Astrocyte of the cerebellum (primary cell): Measurements from ENCODE around the gene FARS2.

Experiments used
- DNase-seq: peaks from one replicate; pipeline ENCODE4 v3.0.0-alpha.2; 2011; ENCODE audit warnings: low read depth
- H3K4me3 ChIP-seq: 2 replicates; pipeline ENCODE4 v1.5.1; 2011; ENCODE audit warnings: mild to moderate bottlenecking, low read depth, low read length, moderate library complexity
- in situ Hi-C: cut with HindIII; loops from 2 replicates; pipeline ENCODE4 v1.10.0; 2017; ENCODE audit warnings: low sequenced_read_pairs
- TF ChIP-seq, protein P1 (sequence below): IDR thresholded peaks from 2 replicates; pipeline ENCODE4 v1.5.1; 2012; ENCODE audit warnings: low read length, low read depth, moderate library complexity, mild to moderate bottlenecking; ENCODE audit errors: missing control alignments

Gene FARS2

DNA sequence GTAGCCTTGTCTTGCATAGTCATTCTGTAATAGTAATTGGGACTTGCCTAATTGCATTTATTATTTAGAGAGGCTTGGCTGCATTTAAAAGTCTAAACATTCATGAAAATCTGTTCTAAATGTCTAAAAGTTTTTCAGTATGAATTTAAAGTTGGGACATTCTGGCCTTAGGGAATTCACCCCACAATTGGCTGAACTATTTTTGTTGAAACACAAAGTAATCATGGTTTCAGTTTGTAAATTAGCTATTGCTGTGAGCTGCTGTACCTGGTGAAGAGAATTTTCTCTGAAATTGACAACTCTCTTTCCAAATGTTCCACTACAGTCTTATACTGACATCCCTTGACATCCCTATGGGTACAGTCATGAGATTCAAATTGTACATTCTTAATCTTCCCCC is 253.0 kb downstream of the FARS2 start:
- TF ChIP-seq, protein P1, sequence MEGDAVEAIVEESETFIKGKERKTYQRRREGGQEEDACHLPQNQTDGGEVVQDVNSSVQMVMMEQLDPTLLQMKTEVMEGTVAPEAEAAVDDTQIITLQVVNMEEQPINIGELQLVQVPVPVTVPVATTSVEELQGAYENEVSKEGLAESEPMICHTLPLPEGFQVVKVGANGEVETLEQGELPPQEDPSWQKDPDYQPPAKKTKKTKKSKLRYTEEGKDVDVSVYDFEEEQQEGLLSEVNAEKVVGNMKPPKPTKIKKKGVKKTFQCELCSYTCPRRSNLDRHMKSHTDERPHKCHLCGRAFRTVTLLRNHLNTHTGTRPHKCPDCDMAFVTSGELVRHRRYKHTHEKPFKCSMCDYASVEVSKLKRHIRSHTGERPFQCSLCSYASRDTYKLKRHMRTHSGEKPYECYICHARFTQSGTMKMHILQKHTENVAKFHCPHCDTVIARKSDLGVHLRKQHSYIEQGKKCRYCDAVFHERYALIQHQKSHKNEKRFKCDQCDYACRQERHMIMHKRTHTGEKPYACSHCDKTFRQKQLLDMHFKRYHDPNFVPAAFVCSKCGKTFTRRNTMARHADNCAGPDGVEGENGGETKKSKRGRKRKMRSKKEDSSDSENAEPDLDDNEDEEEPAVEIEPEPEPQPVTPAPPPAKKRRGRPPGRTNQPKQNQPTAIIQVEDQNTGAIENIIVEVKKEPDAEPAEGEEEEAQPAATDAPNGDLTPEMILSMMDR: no peak
- DNase-seq: no peak
- in situ Hi-C loops: no loop called here
- H3K4me3 ChIP-seq: no peak overlapping the region

DNA sequence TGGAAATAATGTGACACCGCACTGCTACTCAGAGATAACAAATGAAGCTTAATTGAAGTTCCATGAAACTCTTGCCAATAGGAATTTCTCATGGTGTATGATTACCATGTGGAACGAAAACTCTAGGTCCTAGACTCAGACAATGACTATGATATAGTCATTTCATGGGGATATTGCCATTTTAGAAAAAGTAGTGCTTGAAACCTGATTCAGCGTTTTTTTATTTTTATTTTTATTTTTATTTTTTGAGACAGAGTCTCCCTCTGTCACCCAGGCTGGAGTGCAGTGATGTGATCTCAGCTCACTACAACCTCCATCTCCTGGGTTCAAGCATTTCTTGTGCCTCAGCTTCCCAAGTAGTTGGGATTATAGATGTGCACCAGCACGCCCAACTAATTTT is 253.9 kb downstream of the FARS2 start:
- no peak overlapping the region for H3K4me3 ChIP-seq
- no peak for DNase-seq
- TF ChIP-seq, protein P1: no peak
- in situ Hi-C loops: no loop called here

DNA sequence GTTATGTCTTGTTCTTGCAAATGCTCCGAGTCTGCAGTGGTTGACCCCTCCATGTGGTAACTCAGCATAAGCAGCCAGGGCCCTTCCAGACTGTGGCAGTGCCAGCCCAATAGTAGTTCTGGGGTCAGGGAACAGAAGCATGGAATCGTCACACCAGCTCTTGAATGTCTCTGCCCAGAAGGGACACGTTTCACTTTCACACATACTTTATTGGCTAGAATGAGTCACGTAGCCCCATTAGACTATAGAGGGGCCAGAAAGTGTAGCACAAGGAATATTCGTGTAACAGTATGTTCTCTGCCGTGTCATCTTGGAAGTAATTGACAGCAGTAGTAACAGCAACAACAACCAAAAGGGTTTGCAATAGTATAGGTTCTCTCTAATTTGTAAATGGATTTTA is 254.7 kb downstream of the FARS2 start:
- no peak for DNase-seq
- in situ Hi-C loops: no loop called here
- TF ChIP-seq, protein P1: no peak
- no peak overlapping the region for H3K4me3 ChIP-seq

DNA sequence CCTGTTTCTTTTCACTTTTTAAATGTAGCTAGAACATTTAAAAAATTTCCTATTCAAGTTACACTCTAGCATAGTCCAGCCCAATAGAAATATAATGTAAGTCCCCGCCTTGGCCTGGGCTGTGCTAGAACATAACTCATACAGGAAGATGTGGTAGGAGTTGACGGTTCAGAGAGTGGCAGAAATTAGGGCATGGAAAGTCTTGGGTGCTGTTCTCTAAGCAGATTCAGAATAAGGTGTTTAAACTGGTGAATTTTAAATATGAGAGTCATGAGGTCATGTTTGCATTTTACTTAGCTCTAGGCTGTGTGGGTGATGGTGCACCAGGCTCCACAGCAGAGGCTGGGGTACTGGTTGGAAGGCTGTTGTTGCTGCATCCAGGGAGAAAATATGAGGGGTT is 256.5 kb downstream of the FARS2 start:
- no peak overlapping the region for H3K4me3 ChIP-seq
- in situ Hi-C loops: no loop called here
- no peak for DNase-seq
- TF ChIP-seq, protein P1: no peak

DNA sequence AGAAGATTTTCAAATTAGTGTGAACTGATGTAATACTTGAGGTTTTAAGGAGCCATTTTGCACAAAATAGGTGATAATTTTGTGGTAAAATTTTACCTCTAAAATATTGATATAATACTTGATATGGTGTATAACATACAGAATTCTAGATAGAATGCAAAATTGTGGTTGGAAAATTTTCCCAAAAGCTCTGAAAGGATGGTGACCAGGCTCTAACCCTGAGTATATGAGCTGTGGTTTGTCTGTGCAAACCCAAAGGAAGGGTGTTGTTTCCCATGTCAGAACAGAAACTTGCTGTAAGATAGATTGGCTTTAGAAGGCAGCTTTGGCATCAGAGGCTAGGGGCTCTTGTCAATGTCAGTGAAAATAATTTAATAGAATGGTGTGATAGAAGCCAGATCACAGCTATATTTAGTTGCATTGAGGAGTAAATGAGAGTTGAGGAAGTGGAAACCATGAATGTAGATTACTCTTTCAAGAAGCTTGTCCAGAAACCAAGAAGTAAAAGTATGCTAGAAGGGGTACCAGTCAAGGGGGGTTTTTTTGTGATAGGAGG is 257.7 kb downstream of the FARS2 start:
- no peak overlapping the region for H3K4me3 ChIP-seq
- in situ Hi-C loops: no loop called here
- no peak for DNase-seq
- TF ChIP-seq, protein P1: no peak

DNA sequence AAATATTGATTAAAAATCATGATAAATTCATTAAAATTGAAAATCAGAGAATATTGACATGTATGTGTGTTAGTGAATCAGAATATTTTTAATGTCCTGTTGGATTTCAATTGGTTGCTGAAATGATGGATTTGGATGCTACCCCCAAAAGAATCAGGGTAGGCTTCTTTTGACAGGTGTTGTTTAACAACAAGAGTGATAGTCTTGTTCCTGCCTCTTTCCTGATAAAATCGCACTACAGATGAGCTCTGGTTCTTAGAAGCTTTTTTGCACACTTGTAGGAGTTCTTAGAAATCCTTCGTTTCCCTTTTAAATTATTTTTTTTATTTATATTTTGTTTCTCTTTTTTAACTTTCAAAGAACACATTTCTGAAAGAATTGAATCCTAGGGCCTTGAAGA is 259.5 kb downstream of the FARS2 start:
- H3K4me3 ChIP-seq: no peak overlapping the region
- DNase-seq: no peak
- in situ Hi-C loops: loop anchor here (5.0 kb wide), 1 partner anchor 87 kb away; no protein-coding TSS in a partner anchor
- TF ChIP-seq, protein P1: no peak
